Upper lobe of right lung (tissue), 1 donor: ENCODE data around the gene PPP1R27. TPM values are rescaled to one million over a fixed set of nuclear protein-coding genes. Genes with fewer than 3 reads are reported as not detected.

Source experiments
- ATAC-seq: fragments of 200-7000 bp; cut with Tn5 transposase; one replicate; pipeline ENCODE4 v1.9.1; 2020; ENCODE audit warnings: mild to moderate bottlenecking, moderate library complexity
- DNase-seq: peaks from one replicate; pipeline ENCODE4 v3.0.0-alpha.2; 2020
- H3K27ac ChIP-seq: fragments of 200-600 bp; one replicate; pipeline ENCODE4 v1.8.0; 2022
- H3K27me3 ChIP-seq: fragments of 200-600 bp; one replicate; pipeline ENCODE4 v1.8.0; 2022; ENCODE audit warnings: mild to moderate bottlenecking
- H3K36me3 ChIP-seq: fragments of 200-600 bp; one replicate; pipeline ENCODE4 v1.8.0; 2022
- H3K4me1 ChIP-seq: fragments of 200-600 bp; one replicate; pipeline ENCODE4 v1.8.0; 2022
- H3K4me3 ChIP-seq: fragments of 200-600 bp; one replicate; pipeline ENCODE4 v1.8.0; 2022; ENCODE audit warnings: mild to moderate bottlenecking
- H3K9me3 ChIP-seq: fragments of 200-600 bp; one replicate; pipeline ENCODE4 v1.8.0; 2022
- intact Hi-C: fragments of 100-400 bp; cut with DNase I; formaldehyde crosslinking; loops from one replicate; pipeline ENCODE4 v1.11.0; 2022
- total RNA-seq: library from RNA; stranded (reverse); fragmentation: NEBNext Ultra II Directional; extraction: Animal tissue kit (Norgen Biotek cat#: 25700); gene quantifications from one replicate; pipeline ENCODE4 v1.2.1, GENCODE V29; 2021
- TF ChIP-seq, protein P1 (sequence below): fragments of 200-600 bp; IDR thresholded peaks from one replicate; pipeline ENCODE4 v1.8.0; 2022; ENCODE audit warnings: antibody characterized with exemption
- donor health status: DM: no; HTN: yes; CAD: no; lungs with severe emphysema.

PPP1R27 gene
- total RNA-seq, 1 donor from 2014 or later, result not detected

GRCh38 chr17:81812571-81813370 lies 22.1 kb downstream of the PPP1R27 start:
- Histone ChIP-seq H3K27me3 (peaks cover 19% of the 10 kb centered on the region), H3K36me3 (no peaks in the 10 kb centered on the region), H3K27ac (no peak overlapping the region), H3K4me3 (no peak overlapping the region), H3K4me1 (no peaks in the 10 kb centered on the region), H3K9me3 (no peaks in the 10 kb centered on the region)
- intact Hi-C loops, result no loop called here
- TF ChIP-seq, protein P1, sequence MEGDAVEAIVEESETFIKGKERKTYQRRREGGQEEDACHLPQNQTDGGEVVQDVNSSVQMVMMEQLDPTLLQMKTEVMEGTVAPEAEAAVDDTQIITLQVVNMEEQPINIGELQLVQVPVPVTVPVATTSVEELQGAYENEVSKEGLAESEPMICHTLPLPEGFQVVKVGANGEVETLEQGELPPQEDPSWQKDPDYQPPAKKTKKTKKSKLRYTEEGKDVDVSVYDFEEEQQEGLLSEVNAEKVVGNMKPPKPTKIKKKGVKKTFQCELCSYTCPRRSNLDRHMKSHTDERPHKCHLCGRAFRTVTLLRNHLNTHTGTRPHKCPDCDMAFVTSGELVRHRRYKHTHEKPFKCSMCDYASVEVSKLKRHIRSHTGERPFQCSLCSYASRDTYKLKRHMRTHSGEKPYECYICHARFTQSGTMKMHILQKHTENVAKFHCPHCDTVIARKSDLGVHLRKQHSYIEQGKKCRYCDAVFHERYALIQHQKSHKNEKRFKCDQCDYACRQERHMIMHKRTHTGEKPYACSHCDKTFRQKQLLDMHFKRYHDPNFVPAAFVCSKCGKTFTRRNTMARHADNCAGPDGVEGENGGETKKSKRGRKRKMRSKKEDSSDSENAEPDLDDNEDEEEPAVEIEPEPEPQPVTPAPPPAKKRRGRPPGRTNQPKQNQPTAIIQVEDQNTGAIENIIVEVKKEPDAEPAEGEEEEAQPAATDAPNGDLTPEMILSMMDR, result no peak
- no peak for ATAC-seq
- no peak for DNase-seq

DNA sequence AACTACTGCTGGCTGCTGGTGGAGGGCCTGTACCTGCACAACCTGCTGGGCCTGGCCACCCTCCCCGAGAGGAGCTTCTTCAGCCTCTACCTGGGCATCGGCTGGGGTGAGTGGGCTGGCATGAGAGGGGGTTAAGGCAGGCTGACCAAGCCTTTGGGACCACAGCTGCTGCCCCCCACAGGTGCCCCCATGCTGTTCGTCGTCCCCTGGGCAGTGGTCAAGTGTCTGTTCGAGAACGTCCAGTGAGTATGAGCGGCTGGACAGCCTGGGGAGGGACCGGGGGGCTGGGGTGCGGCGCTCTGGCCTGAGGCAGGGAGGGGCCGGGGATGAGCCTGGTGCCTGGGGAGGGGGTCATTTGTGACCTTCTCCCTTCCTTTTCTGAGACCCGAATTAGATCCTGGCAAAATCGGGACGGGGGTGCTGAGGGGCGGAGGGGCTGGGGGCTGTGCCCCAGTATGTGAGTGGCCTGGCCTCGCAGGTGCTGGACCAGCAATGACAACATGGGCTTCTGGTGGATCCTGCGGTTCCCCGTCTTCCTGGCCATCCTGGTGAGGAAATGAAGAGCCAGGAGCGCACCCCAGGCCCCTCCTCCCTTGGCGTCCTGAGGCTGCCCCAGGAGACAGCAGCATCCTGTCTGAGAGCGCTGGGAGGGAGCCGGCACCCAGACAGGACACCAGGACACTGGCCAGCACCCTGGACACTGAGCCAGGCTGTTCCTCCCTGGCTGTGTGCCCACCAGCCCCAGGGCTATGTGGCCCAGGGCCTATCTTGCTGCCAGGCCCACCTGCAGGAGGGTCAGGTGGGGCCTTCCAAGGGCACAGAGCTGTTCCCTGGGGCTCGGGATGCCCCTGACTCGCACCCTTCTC lies 22.9 kb downstream of the PPP1R27 start:
- Histone ChIP-seq H3K9me3 (no peaks in the 10 kb centered on the region), H3K4me1 (no peaks in the 10 kb centered on the region), H3K36me3 (no peaks in the 10 kb centered on the region), H3K27ac (no peak overlapping the region), H3K4me3 (no peak overlapping the region), H3K27me3 (peaks cover 26% of the 10 kb centered on the region)
- ATAC-seq, result no peak
- TF ChIP-seq, protein P1, result no peak
- intact Hi-C loops, result no loop called here
- no peak for DNase-seq

GRCh38 chr17:81810892-81811704 lies 23.8 kb downstream of the PPP1R27 start:
- ATAC-seq (no peak), DNase-seq (no peak)
- no peaks in the 10 kb centered on the region for H3K36me3 ChIP-seq
- peaks cover 34% of the 10 kb centered on the region for H3K27me3 ChIP-seq
- no peak overlapping the region for H3K27ac ChIP-seq
- no peaks in the 10 kb centered on the region for H3K4me1 ChIP-seq
- no peak overlapping the region for H3K4me3 ChIP-seq
- no peaks in the 10 kb centered on the region for H3K9me3 ChIP-seq
- intact Hi-C loops, result no loop called here
- TF ChIP-seq, protein P1, result no peak

DNA sequence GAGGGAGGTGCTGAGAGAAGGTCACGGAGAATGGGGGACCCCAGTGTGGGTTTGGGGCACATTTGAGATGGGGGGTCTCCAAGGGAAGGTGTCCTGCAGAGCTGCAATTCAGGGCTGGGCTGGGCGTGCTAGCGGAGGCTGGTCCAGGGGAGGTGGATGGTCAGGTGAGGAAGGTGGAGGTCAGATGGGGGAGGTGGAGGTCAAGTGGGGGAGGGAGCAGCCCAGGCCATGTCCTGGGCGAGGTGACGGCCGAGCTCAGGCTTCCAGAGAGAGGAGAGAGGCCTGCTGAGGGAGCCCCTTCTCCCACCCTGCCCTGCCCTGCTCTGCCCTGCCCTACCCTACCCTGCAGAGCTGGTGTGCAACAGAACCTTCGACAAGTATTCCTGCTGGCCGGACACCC lies 24.4 kb downstream of the PPP1R27 start:
- DNase-seq (no peak), ATAC-seq (no peak)
- Histone ChIP-seq H3K27me3 (peaks cover 40% of the 10 kb centered on the region), H3K36me3 (no peaks in the 10 kb centered on the region), H3K4me1 (no peaks in the 10 kb centered on the region), H3K9me3 (no peaks in the 10 kb centered on the region), H3K27ac (no peak overlapping the region), H3K4me3 (no peak overlapping the region)
- intact Hi-C loops, result no loop called here
- TF ChIP-seq, protein P1, result no peak

GRCh38 chr17:81809556-81809998 lies 25.3 kb downstream of the PPP1R27 start:
- Histone ChIP-seq H3K27me3 (peaks cover 49% of the 10 kb centered on the region), H3K4me3 (no peak overlapping the region), H3K36me3 (no peaks in the 10 kb centered on the region), H3K4me1 (no peaks in the 10 kb centered on the region), H3K27ac (no peak overlapping the region), H3K9me3 (no peaks in the 10 kb centered on the region)
- ATAC-seq, result no peak
- TF ChIP-seq, protein P1, result no peak
- intact Hi-C loops, result no loop called here
- no peak for DNase-seq
